ENCODE measurements around the gene TCF4. TPM values are rescaled to one million over a fixed set of nuclear protein-coding genes. Genes with fewer than 3 reads are reported as not detected.

Gene TCF4
- total and polyA plus RNA-seq, 8 donors = 5.1 to 187 (median 39.9) TPM

DNA sequence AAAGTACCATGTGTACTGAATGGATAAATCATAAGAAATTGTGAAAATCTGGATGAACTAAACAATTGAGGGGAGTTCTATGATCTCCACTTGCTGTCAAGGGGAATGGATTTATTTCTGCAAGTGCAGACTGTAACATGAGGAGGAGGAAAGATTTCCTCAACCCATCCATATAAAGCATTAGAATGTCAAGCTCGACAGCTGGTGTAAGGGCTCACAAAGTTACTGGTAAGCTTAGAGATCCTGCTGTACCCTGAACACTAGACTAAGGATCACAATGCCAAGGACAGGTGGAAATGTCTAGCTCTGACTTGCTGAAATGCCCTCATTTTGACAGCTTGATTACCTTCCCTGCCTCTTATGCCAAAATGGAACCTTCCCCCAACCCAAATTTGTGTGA, 125.3 kb downstream of the TCF4 start:
- WGBS, 5 donors = 56 to 81% (median 68%) methylated on average over 1 of the region's 1 CpG
- H3K27ac ChIP-seq = no peak overlapping the region
- TF ChIP-seq POLR2AphosphoS5 (IDR thresholded peaks at IDR 0.05) (no peak), EP300 (IDR thresholded peaks at IDR 0.05) (no peak), POLR2A (IDR thresholded peaks at IDR 0.05) (no peak)
- TF ChIP-seq, protein P1, sequence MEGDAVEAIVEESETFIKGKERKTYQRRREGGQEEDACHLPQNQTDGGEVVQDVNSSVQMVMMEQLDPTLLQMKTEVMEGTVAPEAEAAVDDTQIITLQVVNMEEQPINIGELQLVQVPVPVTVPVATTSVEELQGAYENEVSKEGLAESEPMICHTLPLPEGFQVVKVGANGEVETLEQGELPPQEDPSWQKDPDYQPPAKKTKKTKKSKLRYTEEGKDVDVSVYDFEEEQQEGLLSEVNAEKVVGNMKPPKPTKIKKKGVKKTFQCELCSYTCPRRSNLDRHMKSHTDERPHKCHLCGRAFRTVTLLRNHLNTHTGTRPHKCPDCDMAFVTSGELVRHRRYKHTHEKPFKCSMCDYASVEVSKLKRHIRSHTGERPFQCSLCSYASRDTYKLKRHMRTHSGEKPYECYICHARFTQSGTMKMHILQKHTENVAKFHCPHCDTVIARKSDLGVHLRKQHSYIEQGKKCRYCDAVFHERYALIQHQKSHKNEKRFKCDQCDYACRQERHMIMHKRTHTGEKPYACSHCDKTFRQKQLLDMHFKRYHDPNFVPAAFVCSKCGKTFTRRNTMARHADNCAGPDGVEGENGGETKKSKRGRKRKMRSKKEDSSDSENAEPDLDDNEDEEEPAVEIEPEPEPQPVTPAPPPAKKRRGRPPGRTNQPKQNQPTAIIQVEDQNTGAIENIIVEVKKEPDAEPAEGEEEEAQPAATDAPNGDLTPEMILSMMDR (IDR thresholded peaks at IDR 0.05) = no peak
- H3K27me3 ChIP-seq = no peaks in the 10 kb centered on the region
- no peak overlapping the region for H3K4me3 ChIP-seq
- H3K9me3 ChIP-seq = no peaks in the 10 kb centered on the region
- H3K4me1 ChIP-seq = no peaks in the 10 kb centered on the region
- H3K36me3 ChIP-seq = no peaks in the 10 kb centered on the region
- DNase-seq = no peak
- intact Hi-C loops (cut with DNase I; ENCODE audit: low total_unique reads) = no loop called here

DNA sequence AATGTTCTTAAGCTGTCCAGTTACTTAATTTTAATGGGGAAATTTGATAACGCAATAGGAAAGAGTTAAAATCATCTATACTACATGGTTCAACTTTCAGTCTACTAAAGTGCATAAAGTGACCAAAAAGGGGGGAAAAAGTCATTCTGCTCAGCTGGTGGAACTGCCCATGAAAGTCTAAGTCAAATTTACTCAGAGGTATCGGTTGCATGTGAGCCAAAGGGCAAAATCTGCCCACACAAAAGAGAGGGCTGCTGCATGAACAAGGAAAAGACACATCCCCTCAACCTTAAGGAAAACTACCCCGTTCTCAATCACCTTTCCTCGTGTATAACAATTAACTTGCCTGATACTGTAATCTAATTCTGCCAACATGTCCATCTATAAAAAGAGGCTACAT, 126.1 kb downstream of the TCF4 start:
- no peaks in the 10 kb centered on the region for H3K27me3 ChIP-seq

DNA sequence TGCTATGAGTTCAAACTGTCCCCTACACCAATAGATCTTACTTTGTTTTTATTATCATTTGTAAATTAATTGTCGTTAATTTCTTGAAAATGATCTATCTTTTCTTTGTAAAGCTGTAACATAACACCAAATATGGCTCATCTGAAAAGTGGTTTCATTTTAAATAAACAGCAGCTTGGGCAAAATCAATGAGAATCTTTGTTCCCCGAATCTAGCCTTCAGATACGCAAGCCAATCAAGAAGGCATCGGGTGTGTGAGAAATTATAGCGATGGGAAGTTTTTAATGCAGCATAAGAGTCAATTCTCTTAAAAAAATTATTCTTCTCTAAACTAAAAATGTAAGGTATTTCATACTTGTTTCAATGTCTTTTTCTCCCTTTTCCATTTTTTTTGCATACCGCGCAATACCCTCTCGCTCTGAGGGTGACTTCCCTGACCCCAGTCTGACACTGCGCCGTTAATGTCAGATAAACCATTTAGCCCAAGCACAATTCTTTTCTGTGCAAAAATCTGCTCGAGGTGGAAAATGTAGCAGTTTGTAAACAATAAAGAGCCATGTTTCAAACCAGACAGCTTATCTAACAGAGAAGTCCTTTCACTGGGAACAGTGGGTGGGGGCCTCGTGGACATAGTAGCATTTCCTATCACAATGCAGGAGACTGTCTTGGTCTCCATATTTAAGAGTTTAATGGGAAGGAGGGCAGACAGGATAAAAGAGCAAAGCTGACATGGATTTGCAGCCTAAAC, 129.4 kb downstream of the TCF4 start:
- no peaks in the 10 kb centered on the region for H3K9me3 ChIP-seq
- no peaks in the 10 kb centered on the region for H3K27me3 ChIP-seq
- intact Hi-C loops (cut with DNase I; ENCODE audit: low total_unique reads) = no loop called here
- WGBS, 5 donors = 70 to 79% (median 75%) methylated on average over 12 of the region's 12 CpGs
- peak in 1 of 2 donors; percentile 40 for DNase-seq
- TF ChIP-seq POLR2A (IDR thresholded peaks at IDR 0.05) (no peak), EP300 (IDR thresholded peaks at IDR 0.05) (no peak), POLR2AphosphoS5 (IDR thresholded peaks at IDR 0.05) (no peak)
- TF ChIP-seq, protein P1 (IDR thresholded peaks at IDR 0.05) = no peak
- H3K27ac ChIP-seq = no peak overlapping the region
- no peak overlapping the region for H3K4me3 ChIP-seq
- H3K36me3 ChIP-seq = no peaks in the 10 kb centered on the region
- H3K4me1 ChIP-seq = no peaks in the 10 kb centered on the region

More for the DNA sequence above, 126.1 kb downstream of the TCF4 start:
- Histone ChIP-seq H3K36me3 (no peaks in the 10 kb centered on the region), H3K27ac (no peak overlapping the region), H3K9me3 (no peaks in the 10 kb centered on the region), H3K4me3 (no peak overlapping the region), H3K4me1 (no peaks in the 10 kb centered on the region)
- 36 to 66% (median 52%) methylated on average over 4 of the region's 4 CpGs for WGBS, 5 donors
- intact Hi-C loops (cut with DNase I; ENCODE audit: low total_unique reads) = no loop called here
- TF ChIP-seq POLR2AphosphoS5 (IDR thresholded peaks at IDR 0.05) (no peak), POLR2A (IDR thresholded peaks at IDR 0.05) (no peak), EP300 (IDR thresholded peaks at IDR 0.05) (no peak)
- TF ChIP-seq, protein P1 (IDR thresholded peaks at IDR 0.05) = no peak
- DNase-seq = no peak

DNA sequence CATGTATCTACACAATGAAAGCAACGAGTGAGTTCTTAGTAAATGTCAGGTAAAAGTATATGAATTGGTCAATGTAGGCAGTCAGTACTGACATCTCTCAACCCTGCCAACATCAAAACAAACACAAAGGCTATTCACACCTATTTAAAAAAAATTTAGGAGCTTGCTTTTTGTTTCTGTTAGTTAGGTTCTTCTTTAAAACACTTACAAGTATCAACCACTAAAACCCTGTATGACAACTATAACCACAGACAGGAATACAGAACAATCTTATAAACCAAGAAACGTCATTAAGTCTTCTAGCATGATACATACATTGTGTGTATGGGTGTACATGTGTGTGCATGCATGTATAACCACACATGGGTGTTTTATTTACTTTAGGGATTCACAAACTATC, 131.0 kb downstream of the TCF4 start:
- DNase-seq = no peak
- H3K36me3 ChIP-seq = no peaks in the 10 kb centered on the region
- intact Hi-C loops (cut with DNase I; ENCODE audit: low total_unique reads) = no loop called here
- no peaks in the 10 kb centered on the region for H3K9me3 ChIP-seq
- H3K4me3 ChIP-seq = no peak overlapping the region
- no peak overlapping the region for H3K27ac ChIP-seq
- WGBS, 5 donors = 54 to 72% (median 64%) methylated on average over 2 of the region's 2 CpGs
- H3K27me3 ChIP-seq = no peaks in the 10 kb centered on the region
- TF ChIP-seq EP300 (IDR thresholded peaks at IDR 0.05) (no peak), POLR2A (IDR thresholded peaks at IDR 0.05) (no peak)
- TF ChIP-seq, protein P1 (IDR thresholded peaks at IDR 0.05) = no peak
- peaks cover 0 to 7% (median 0%) of the 10 kb centered on the region in 4 donors for H3K4me1 ChIP-seq

Data from stomach (tissue), 9 donors.